HCT116 (cell line): ENCODE results near the gene OTP. TPM values are rescaled to one million over a fixed set of nuclear protein-coding genes. Genes with fewer than 3 reads are reported as not detected.

ENCODE experiments used
- ATAC-seq: fragments of 200-7000 bp; cut with Tn5 transposase; 2 replicates; pipeline ENCODE4 v1.9.1; 2020; ENCODE audit warnings: mild to moderate bottlenecking, moderate library complexity
- BruUV-seq: library from RNA; stranded (reverse); fragments of 400-500 nt; replicated peaks from 2 replicates; lab custom pipeline; 2021; lab: Mats Ljungman, UMichigan
- CTCF ChIA-PET: fragments of 300-600 bp; sonication (Branson Sonifier 250); formaldehyde crosslinking; loops from one replicate; lab custom pipeline; 2021; ENCODE audit warnings: antibody characterized with exemption; lab: Charles Lee
- POLR2A ChIA-PET: fragments of 300-600, 350-600 bp; sonication (Branson Sonifier 250); formaldehyde crosslinking; loops from one replicate; lab custom pipeline; 2021; ENCODE audit warnings: antibody characterized with exemption; lab: Charles Lee
- RAD21 ChIA-PET, 2 experiments: fragments of 300-600 bp; sonication (Branson Sonifier 250); formaldehyde crosslinking; loops; one replicate each; lab custom pipeline; 2023; ENCODE audit warnings: low total read pairs in 2 of 2; ENCODE audit not compliant: uncharacterized antibody in 2 of 2, unreplicated experiment in 2 of 2, low non-redundant PET in 1 of 2; lab: Charles Lee
- DNase-seq: peaks from one replicate; pipeline ENCODE4 v3.0.0-alpha.2; 2010; ENCODE audit warnings: low read depth, low spot score
- H2AFZ ChIP-seq: fragments of 200-600 bp; shearing (Covaris generic), sonication (generic); 2 replicates; pipeline ENCODE4 v1.6.1; 2017; ENCODE audit warnings: low read depth, mixed run types, mixed read lengths, antibody characterized with exemption, low read length; ENCODE audit not compliant: poor library complexity, severe bottlenecking
- H3K27ac ChIP-seq: 2 replicates; pipeline ENCODE4 v1.5.1; 2012; ENCODE audit warnings: low read depth, low read length
- H3K27me3 ChIP-seq: fragments of 200-600 bp; sonication (generic); 2 replicates; pipeline ENCODE4 v1.6.1; 2016; ENCODE audit warnings: mixed run types, low read length, mixed read lengths; ENCODE audit not compliant: insufficient read depth
- H3K36me3 ChIP-seq, 2 experiments: fragments of 200-500 bp in 1 of 2; fragments of 200-600 bp in 1 of 2; sonication (Bioruptor generic) in 1 of 2; sonication (generic) in 1 of 2; 2 replicates each; pipeline versions ENCODE4 v1.5.1 to v1.6.1; 2014 to 2016; ENCODE audit warnings: low read length in 2 of 2, inconsistent platforms in 1 of 2, mixed read lengths in 1 of 2, mixed run types in 1 of 2; ENCODE audit not compliant: insufficient read depth in 2 of 2, control insufficient read depth in 1 of 2
- H3K4me1 ChIP-seq, 2 experiments: fragments of 200-600 bp in 1 of 2; sonication (generic) in 1 of 2; 2 replicates each; pipeline versions ENCODE4 v1.5.1 to v1.6.1; 2012 to 2017; ENCODE audit warnings: low read length in 2 of 2, inconsistent platforms in 1 of 2, mild to moderate bottlenecking in 1 of 2, mixed read lengths in 1 of 2, mixed run types in 1 of 2, moderate library complexity in 1 of 2; ENCODE audit not compliant: insufficient read depth in 2 of 2, control insufficient read depth in 1 of 2
- H3K4me2 ChIP-seq: fragments of 200-600 bp; sonication (generic); 2 replicates; pipeline ENCODE4 v1.6.1; 2017; ENCODE audit warnings: mixed run types, low read length, mixed read lengths
- H3K4me3 ChIP-seq, 2 experiments: fragments of 200-600 bp in 1 of 2; sonication (generic) in 1 of 2; replicated peaks in 1 of 2; 2 replicates each; pipeline ENCODE4 v1.5.1; 2011 to 2016; ENCODE audit warnings: low read length in 2 of 2, control low read depth in 1 of 2, low read depth in 1 of 2, mild to moderate bottlenecking in 1 of 2, mixed read lengths in 1 of 2, mixed run types in 1 of 2
- H3K79me2 ChIP-seq: fragments of 200-600 bp; sonication (generic); 2 replicates; pipeline ENCODE4 v1.6.1; 2017; ENCODE audit warnings: mild to moderate bottlenecking, mixed run types, low read length, moderate library complexity, mixed read lengths; ENCODE audit not compliant: insufficient read depth
- H3K9ac ChIP-seq: fragments of 200-600 bp; sonication (generic); 2 replicates; pipeline ENCODE4 v1.6.1; 2016; ENCODE audit warnings: low read length, mixed read lengths
- H3K9me2 ChIP-seq: fragments of 200-600 bp; sonication (generic), shearing (Covaris generic); 2 replicates; pipeline ENCODE4 v1.6.1; 2017; ENCODE audit warnings: mixed run types, mild to moderate bottlenecking, moderate library complexity; ENCODE audit not compliant: insufficient read depth
- H3K9me3 ChIP-seq, 2 experiments: fragments of 200-500 bp in 1 of 2; fragments of 200-600 bp in 1 of 2; sonication (Bioruptor generic) in 1 of 2; sonication (generic) in 1 of 2; 2 replicates each; pipeline ENCODE4 v1.6.1; 2014 to 2017; ENCODE audit warnings: low read length in 2 of 2, mixed read lengths in 2 of 2, inconsistent platforms in 1 of 2, low read depth in 1 of 2, mild to moderate bottlenecking in 1 of 2, mixed run types in 1 of 2, moderate library complexity in 1 of 2; ENCODE audit not compliant: control insufficient read depth in 1 of 2, insufficient read depth in 1 of 2
- H4K20me1 ChIP-seq: fragments of 200-600 bp; sonication (generic), shearing (Covaris generic); 2 replicates; pipeline ENCODE4 v1.6.1; 2017; ENCODE audit warnings: mixed run types, mild to moderate bottlenecking, moderate library complexity; ENCODE audit not compliant: insufficient read depth
- CEBPB ChIP-seq: IDR thresholded peaks from 2 replicates; pipeline ENCODE4 v1.6.1; 2012; ENCODE audit warnings: low read depth
- ELF1 ChIP-seq: IDR thresholded peaks from 2 replicates; pipeline ENCODE4 v1.6.1; 2012; ENCODE audit warnings: low read depth, borderline replicate concordance
- EZH2 ChIP-seq: fragments of 200-600 bp; sonication (generic); IDR thresholded peaks from 2 replicates; pipeline ENCODE4 v1.6.1; 2017; ENCODE audit warnings: antibody characterized with exemption, mixed run types
- FOSL1 ChIP-seq: IDR thresholded peaks from 2 replicates; pipeline ENCODE4 v1.6.1; 2012; ENCODE audit warnings: low read depth
- JUND ChIP-seq: IDR thresholded peaks from 2 replicates; pipeline ENCODE4 v1.6.1; 2012
- MAX ChIP-seq: IDR thresholded peaks from 2 replicates; pipeline ENCODE4 v1.6.1; 2012
- POLR2A ChIP-seq: IDR thresholded peaks from 2 replicates; pipeline ENCODE4 v1.7.0; 2011; ENCODE audit warnings: borderline replicate concordance; ENCODE audit not compliant: insufficient read depth, insufficient read length; ENCODE audit errors: extremely low read depth
- SIN3A ChIP-seq: IDR thresholded peaks from 2 replicates; pipeline ENCODE4 v1.6.1; 2012; ENCODE audit warnings: low read depth
- TCF7L2 ChIP-seq: IDR thresholded peaks from 2 replicates; pipeline ENCODE4 v1.7.0; 2011; ENCODE audit warnings: borderline replicate concordance, inconsistent platforms; ENCODE audit not compliant: insufficient read depth, insufficient read length; ENCODE audit errors: extremely low read depth
- YY1 ChIP-seq: IDR thresholded peaks from 2 replicates; pipeline ENCODE4 v1.6.1; 2011; ENCODE audit warnings: low read length, low read depth, moderate library complexity, mild to moderate bottlenecking; ENCODE audit not compliant: insufficient replicate concordance; ENCODE audit errors: extremely low read depth
- ZBTB33 ChIP-seq: IDR thresholded peaks from 2 replicates; pipeline ENCODE4 v1.6.1; 2011; ENCODE audit warnings: mild to moderate bottlenecking, low read length, moderate library complexity; ENCODE audit not compliant: insufficient replicate concordance; ENCODE audit errors: extremely low read depth
- ZFX ChIP-seq: fragments of 450-650 bp; IDR thresholded peaks from 2 replicates; pipeline ENCODE4 v1.6.1; 2017
- ZNF274 ChIP-seq: fragments of 200-500 bp; sonication (Bioruptor generic); IDR thresholded peaks from 2 replicates; pipeline ENCODE4 v1.6.1; 2014; ENCODE audit warnings: mild to moderate bottlenecking, low read depth, low read length, inconsistent platforms
- intact Hi-C: fragments of 100-400 bp; cut with micrococcal nuclease; formaldehyde crosslinking; loops from 2 replicates; pipeline ENCODE4 v1.10.0; 2022
- total RNA-seq: library from RNA; stranded (reverse); gene quantifications from one replicate; pipeline ENCODE4 v1.2.1, GENCODE V29; 2021; ENCODE audit not compliant: unreplicated experiment
- TF ChIP-seq, protein P1 (sequence below): IDR thresholded peaks from 2 replicates; pipeline ENCODE4 v1.6.1; 2012
- TF ChIP-seq, protein P2 (sequence below), 3 experiments: fragments of 200-600 bp in 1 of 3; sonication (generic) in 1 of 3; IDR thresholded peaks in 2 of 3; conservative IDR thresholded peaks in 1 of 3; 2 replicates each; pipeline ENCODE4 v1.5.1; 2012 to 2017; ENCODE audit warnings: low read depth in 2 of 3, low read length in 2 of 3, antibody characterized with exemption in 1 of 3, borderline replicate concordance in 1 of 3, control low read depth in 1 of 3, mild to moderate bottlenecking in 1 of 3, mixed read lengths in 1 of 3, mixed run types in 1 of 3, moderate library complexity in 1 of 3; ENCODE audit not compliant: insufficient read depth in 1 of 3

The OTP gene
- total RNA-seq, 1 experiment from 2014 or later = 0.07 TPM

- Histone ChIP-seq H3K4me1 (peaks cover 0 to 4% of the 10 kb centered on the region in 2 experiments; a peak in 1 of 4 replicates), H3K4me3 (no peak overlapping the region), H3K4me2 (no peak overlapping the region), H3K9me3 (no peaks in the 10 kb centered on the region), H3K9ac (no peak overlapping the region), H3K27me3 (no peaks in the 10 kb centered on the region), H4K20me1 (no peaks in the 10 kb centered on the region), H3K27ac (no peak overlapping the region), H3K36me3 (no peaks in the 10 kb centered on the region), H3K79me2 (no peaks in the 10 kb centered on the region), H2AFZ (no peak overlapping the region), H3K9me2 (no peaks in the 10 kb centered on the region)
- ChIA-PET POLR2A (no interaction called here), RAD21 (no interaction called here), CTCF (no interaction called here)
- DNase-seq (no peak), ATAC-seq (no peak)
- no peak for TF ChIP-seq FOSL1
- TF ChIP-seq, protein P1, sequence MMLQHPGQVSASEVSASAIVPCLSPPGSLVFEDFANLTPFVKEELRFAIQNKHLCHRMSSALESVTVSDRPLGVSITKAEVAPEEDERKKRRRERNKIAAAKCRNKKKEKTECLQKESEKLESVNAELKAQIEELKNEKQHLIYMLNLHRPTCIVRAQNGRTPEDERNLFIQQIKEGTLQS = no peak
- TF ChIP-seq ZBTB33 = no peak
- no peak for TF ChIP-seq POLR2A
- no peak for TF ChIP-seq ZNF274
- TF ChIP-seq MAX = no peak
- BruUV-seq = no TSS peak
- intact Hi-C loops = no loop called here
Measured at GRCh38 chr5:77650686-77651085, 12.2 kb upstream of the OTP start.

GRCh38 chr5:77649776-77650175, 11.3 kb upstream of the OTP start:
- no peak overlapping the region for H3K9ac ChIP-seq
- no peak overlapping the region for H3K27ac ChIP-seq
- H3K9me2 ChIP-seq = no peaks in the 10 kb centered on the region
- POLR2A ChIA-PET = no interaction called here
- RAD21 ChIA-PET = no interaction called here
- H2AFZ ChIP-seq = no peak overlapping the region
- H3K4me2 ChIP-seq = no peak overlapping the region
- H3K36me3 ChIP-seq = no peaks in the 10 kb centered on the region
- no TSS peak for BruUV-seq
- H3K27me3 ChIP-seq = no peaks in the 10 kb centered on the region
- H4K20me1 ChIP-seq = no peaks in the 10 kb centered on the region
- H3K4me3 ChIP-seq = no peak overlapping the region
- H3K9me3 ChIP-seq = no peaks in the 10 kb centered on the region
- peaks cover under 1 to 7% of the 10 kb centered on the region in 2 experiments; a peak in 1 of 4 replicates for H3K4me1 ChIP-seq
- DNase-seq (no peak), ATAC-seq (no peak)
- intact Hi-C loops = no loop called here
- H3K79me2 ChIP-seq = no peaks in the 10 kb centered on the region
- CTCF ChIA-PET = no interaction called here
- TF ChIP-seq, protein P2, sequence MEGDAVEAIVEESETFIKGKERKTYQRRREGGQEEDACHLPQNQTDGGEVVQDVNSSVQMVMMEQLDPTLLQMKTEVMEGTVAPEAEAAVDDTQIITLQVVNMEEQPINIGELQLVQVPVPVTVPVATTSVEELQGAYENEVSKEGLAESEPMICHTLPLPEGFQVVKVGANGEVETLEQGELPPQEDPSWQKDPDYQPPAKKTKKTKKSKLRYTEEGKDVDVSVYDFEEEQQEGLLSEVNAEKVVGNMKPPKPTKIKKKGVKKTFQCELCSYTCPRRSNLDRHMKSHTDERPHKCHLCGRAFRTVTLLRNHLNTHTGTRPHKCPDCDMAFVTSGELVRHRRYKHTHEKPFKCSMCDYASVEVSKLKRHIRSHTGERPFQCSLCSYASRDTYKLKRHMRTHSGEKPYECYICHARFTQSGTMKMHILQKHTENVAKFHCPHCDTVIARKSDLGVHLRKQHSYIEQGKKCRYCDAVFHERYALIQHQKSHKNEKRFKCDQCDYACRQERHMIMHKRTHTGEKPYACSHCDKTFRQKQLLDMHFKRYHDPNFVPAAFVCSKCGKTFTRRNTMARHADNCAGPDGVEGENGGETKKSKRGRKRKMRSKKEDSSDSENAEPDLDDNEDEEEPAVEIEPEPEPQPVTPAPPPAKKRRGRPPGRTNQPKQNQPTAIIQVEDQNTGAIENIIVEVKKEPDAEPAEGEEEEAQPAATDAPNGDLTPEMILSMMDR (IDR thresholded peaks at IDR 0.05 in 2 of 3, conservative IDR thresholded peaks at IDR 0.05 in 1 of 3; ENCODE audit: borderline replicate concordance in 1 of 3, insufficient read depth in 1 of 3, low read depth in 2 of 3, low read length in 2 of 3) = no peak
- TF ChIP-seq, protein P1 = no peak
- TF ChIP-seq CEBPB (no peak), EZH2 (no peak), JUND (no peak), ZFX (no peak), YY1 (no peak), POLR2A (no peak), SIN3A (no peak), FOSL1 (no peak), ELF1 (no peak), ZNF274 (no peak), TCF7L2 (no peak), MAX (no peak)
